GM12878 (cell line): ENCODE data around the gene CFAP65. TPM values are rescaled to one million over a fixed set of nuclear protein-coding genes. Genes with fewer than 3 reads are reported as not detected.

Experiments used
- ATAC-seq: fragments of 200-7000 bp; cut with Tn5 transposase; 3 replicates; pipeline ENCODE4 v1.9.1; 2020; ENCODE audit warnings: mild to moderate bottlenecking, moderate library complexity
- BruUV-seq: library from RNA; stranded (reverse); fragments of 400-500 nt; replicated peaks from 2 replicates; lab custom pipeline; 2021; lab: Mats Ljungman, UMichigan
- CTCF ChIA-PET: fragments of 300-600 bp; sonication (Branson Sonifier 250); formaldehyde crosslinking; extraction: SDS; loops from one replicate; lab custom pipeline; 2021; ENCODE audit warnings: inconsistent platforms; lab: Yijun Ruan, JAX
- POLR2A ChIA-PET: fragments of 350-600 bp; formaldehyde crosslinking; extraction: SDS; loops from one replicate; lab custom pipeline; 2021; ENCODE audit warnings: inconsistent platforms; lab: Charles Lee
- RAD21 ChIA-PET: fragments of 300-600 bp; sonication (Branson Sonifier 250); formaldehyde crosslinking; loops from one replicate; lab custom pipeline; 2023; ENCODE audit warnings: antibody characterized with exemption; ENCODE audit not compliant: unreplicated experiment; lab: Charles Lee
- SMC1A ChIA-PET: fragments of 300-600 bp; sonication (Branson Sonifier 250); formaldehyde crosslinking; loops from one replicate; lab custom pipeline; 2023; ENCODE audit not compliant: unreplicated experiment, uncharacterized antibody; lab: Charles Lee
- DNase-seq: peaks from one replicate; pipeline ENCODE4 v3.0.0-alpha.2; 2011; ENCODE audit warnings: low read depth, low spot score
- FAIRE-seq: peaks from 3 replicates; lab custom pipeline; 2011; peaks lifted over from hg19 to GRCh38; lab: Jason Lieb, UNC
- H2AFZ ChIP-seq: 2 replicates; pipeline ENCODE4 v1.6.0; 2011; ENCODE audit warnings: low read depth, low read length, control low read depth; ENCODE audit not compliant: control insufficient read depth
- H3K27ac ChIP-seq: 2 replicates; pipeline ENCODE4 v1.5.1; 2011; ENCODE audit warnings: control low read depth; ENCODE audit not compliant: control insufficient read depth, insufficient read depth
- H3K27me3 ChIP-seq, 2 experiments: replicated peaks in 1 of 2; 2 replicates each; pipeline versions ENCODE4 v1.6.0 to v1.6.1; 2011; ENCODE audit warnings: low read length in 1 of 2; ENCODE audit not compliant: control insufficient read depth in 2 of 2, insufficient read depth in 2 of 2
- H3K36me3 ChIP-seq, 2 experiments: 2 replicates each; pipeline ENCODE4 v1.5.1; 2011; ENCODE audit warnings: low read length in 1 of 2; ENCODE audit not compliant: control insufficient read depth in 2 of 2, insufficient read depth in 2 of 2
- H3K4me1 ChIP-seq: 2 replicates; pipeline ENCODE4 v1.6.1; 2011; ENCODE audit warnings: mild to moderate bottlenecking, low read length, moderate library complexity, mixed read lengths; ENCODE audit not compliant: control insufficient read depth, insufficient read depth
- H3K4me2 ChIP-seq: 2 replicates; pipeline ENCODE4 v1.6.0; 2011; ENCODE audit warnings: control low read depth; ENCODE audit not compliant: control insufficient read depth, insufficient read depth
- H3K4me3 ChIP-seq: fragments of 200-600 bp; sonication (generic); 2 replicates; pipeline ENCODE4 v1.5.1; 2016
- H3K79me2 ChIP-seq: 2 replicates; pipeline ENCODE4 v1.6.0; 2011; ENCODE audit warnings: low read length; ENCODE audit not compliant: control insufficient read depth, insufficient read depth
- H3K9ac ChIP-seq: 2 replicates; pipeline ENCODE4 v1.8.0; 2011; ENCODE audit warnings: low read length, control low read depth, mixed read lengths; ENCODE audit not compliant: control insufficient read depth, insufficient read depth
- H3K9me3 ChIP-seq: replicated peaks from 3 replicates; pipeline ENCODE4 v1.5.1; 2011; ENCODE audit warnings: mild to moderate bottlenecking, low read length; ENCODE audit not compliant: control insufficient read depth, insufficient read depth
- H4K20me1 ChIP-seq: 2 replicates; pipeline ENCODE4 v1.6.0; 2011; ENCODE audit not compliant: control insufficient read depth, insufficient read depth
- CHD2 ChIP-seq: IDR thresholded peaks from 2 replicates; pipeline ENCODE4 v1.6.1; 2011; ENCODE audit warnings: low read depth, low read length, improper control_type of control experiment, borderline replicate concordance
- CHD4 ChIP-seq: fragments of 200-600 bp; sonication (generic); IDR thresholded peaks from 2 replicates; pipeline ENCODE4 v1.6.1; 2016; ENCODE audit warnings: mild to moderate bottlenecking
- E4F1 ChIP-seq: fragments of 450-650 bp; IDR thresholded peaks from 2 replicates; pipeline ENCODE4 v1.6.1; 2018; ENCODE audit warnings: borderline replicate concordance, mild to moderate bottlenecking; ENCODE audit not compliant: partially characterized antibody
- ELK1 ChIP-seq: IDR thresholded peaks from 2 replicates; pipeline ENCODE4 v1.6.1; 2012; ENCODE audit warnings: low read depth, low read length, improper control_type of control experiment
- IRF3 ChIP-seq: fragments of 450-650 bp; IDR thresholded peaks from 2 replicates; pipeline ENCODE4 v1.6.1; 2014; ENCODE audit warnings: mild to moderate bottlenecking
- KLF5 ChIP-seq: fragments of 450-650 bp; IDR thresholded peaks from 2 replicates; pipeline ENCODE4 v1.6.1; 2014; ENCODE audit warnings: mild to moderate bottlenecking; ENCODE audit not compliant: partially characterized antibody
- MTA2 ChIP-seq: fragments of 450-650 bp; IDR thresholded peaks from 2 replicates; pipeline ENCODE4 v1.6.1; 2016; ENCODE audit warnings: low read depth, mild to moderate bottlenecking, moderate library complexity
- PAX8 ChIP-seq: fragments of 450-650 bp; IDR thresholded peaks from 2 replicates; pipeline ENCODE4 v1.6.1; 2017; ENCODE audit warnings: mild to moderate bottlenecking, moderate library complexity
- SIN3A ChIP-seq: IDR thresholded peaks from 2 replicates; pipeline ENCODE4 v1.6.1; 2012; ENCODE audit warnings: low read depth, low read length, improper control_type of control experiment
- SREBF2 ChIP-seq: IDR thresholded peaks from 2 replicates; pipeline ENCODE4 v1.6.1; 2012; ENCODE audit warnings: mild to moderate bottlenecking, low read length
- TBL1XR1 ChIP-seq: IDR thresholded peaks from 2 replicates; pipeline ENCODE4 v1.6.1; 2012; ENCODE audit warnings: low read depth, low read length, improper control_type of control experiment
- ZBTB33 ChIP-seq: fragments of 450-650 bp; IDR thresholded peaks from 2 replicates; pipeline ENCODE4 v1.6.1; 2017; ENCODE audit warnings: mild to moderate bottlenecking
- ZNF217 ChIP-seq: fragments of 450-650 bp; IDR thresholded peaks from 2 replicates; pipeline ENCODE4 v1.6.1; 2017; ENCODE audit warnings: antibody characterized with exemption, mild to moderate bottlenecking
- WGBS: methylation state at CpG from one replicate; pipeline ENCODE4 v1.1.6; 2016; ENCODE audit warnings: low lambda C conversion rate; ENCODE audit not compliant: insufficient replicate concordance, insufficient coverage; ENCODE audit errors: missing lambda C conversion rate; 5-methylcytosine and 5-hydroxymethylcytosine counted together
- in situ Hi-C: fragments of 300-500 bp; cut with MboI; formaldehyde crosslinking; loops from 9 replicates; pipeline ENCODE4 v1.14.3; 2018; ENCODE audit warnings: mixed read lengths
- intact Hi-C: fragments of 100-400 bp; cut with micrococcal nuclease; formaldehyde crosslinking; loops from one replicate; pipeline ENCODE4 v1.14.2; 2022; ENCODE audit not compliant: unreplicated experiment
- polyA plus RNA-seq, 11 experiments: library from polyadenylated mRNA; depleted of rRNA in 4 of 11; unstranded in 6 of 11; stranded (reverse) in 5 of 11; fragments of >200 nt; fragmentation: Nextera tagmentation in 4 of 11; fragmentation: Illumina TruSeq in 1 of 11; extraction: Ambion mirVana in 4 of 11; extraction: Trizol in 1 of 11; gene quantifications; 1 replicate in 1 of 11; 2 replicates in 10 of 11; pipeline versions ENCODE4 v1.2.1 to v1.2.3, GENCODE V29; 2011 to 2016; ENCODE audit warnings: inconsistent platforms in 2 of 11, missing spikeins in 2 of 11, low read depth in 1 of 11
- total RNA-seq, 4 experiments: library from RNA; depleted of rRNA in 3 of 4; stranded (reverse); fragments of >200 nt in 3 of 4; fragmentation: Illumina TruSeq in 1 of 4; extraction: Trizol in 1 of 4; gene quantifications; 2 replicates each; pipeline versions ENCODE4 v1.2.1 to v1.2.3, GENCODE V29; 2013 to 2021

CFAP65 gene
- total and polyA plus RNA-seq, 10 of the 15 experiments (the other 5 are each of a cell fraction or from before 2014, with no cell fraction given) = not detected

GRCh38 chr2:219087361-219087760 lies 46.0 kb upstream of the CFAP65 start:
- intact Hi-C loops = no loop called here
- ATAC-seq = no peak

More at GRCh38 chr2:219087361-219087760, 46.0 kb upstream of the CFAP65 start:
- POLR2A ChIA-PET = no interaction called here
- no TSS peak for BruUV-seq
- no peaks in the 10 kb centered on the region for H3K36me3 ChIP-seq
- H3K27ac ChIP-seq = no peak overlapping the region; the same call in 1 of the 2 replicates
- WGBS = 99% methylated on average over 4 of the region's 5 CpGs
- FAIRE-seq (no peak), DNase-seq (no peak)
- H3K9ac ChIP-seq = no peak overlapping the region
- SMC1A ChIA-PET = interaction anchor here (4.8 kb wide), 1 partner anchor 13 kb away, joined by 20 read pairs; no protein-coding TSS in a partner anchor
- H3K27me3 ChIP-seq = no peaks in the 10 kb centered on the region
- no peak overlapping the region for H3K4me3 ChIP-seq
- H3K79me2 ChIP-seq = no peaks in the 10 kb centered on the region
- CTCF ChIA-PET = interaction anchor here (1.1 to 26.8 kb wide), 6 partner anchors 8 to 264 kb away, joined by 3 to 365 read pairs (median 14); no protein-coding TSS in a partner anchor
- no peak overlapping the region for H2AFZ ChIP-seq
- in situ Hi-C loops = no loop called here
- H3K4me1 ChIP-seq = peaks cover 14% of the 10 kb centered on the region
- RAD21 ChIA-PET = interaction anchor here (1.3 kb wide), 1 partner anchor 71 kb away, joined by 6 read pairs; no protein-coding TSS in a partner anchor
- H3K4me2 ChIP-seq = peak overlapping the region; percentile 41
- no peaks in the 10 kb centered on the region for H3K9me3 ChIP-seq
- no peak for TF ChIP-seq TBL1XR1
- no peak for TF ChIP-seq CHD2
- no peak for TF ChIP-seq ZNF217
- TF ChIP-seq ELK1 = no peak
- no peak for TF ChIP-seq ZBTB33
- TF ChIP-seq SIN3A = no peak
- TF ChIP-seq CHD4 = no peak
- TF ChIP-seq E4F1 = no peak
- no peak for TF ChIP-seq SREBF2
- no peak for TF ChIP-seq MTA2
- no peak for TF ChIP-seq IRF3
- no peak for TF ChIP-seq PAX8
- TF ChIP-seq KLF5 = no peak
- peaks cover 3% of the 10 kb centered on the region; the same call in 1 of the 2 replicates for H4K20me1 ChIP-seq
